HTR-8/SVneo (cell line): ENCODE results near the gene EXOC3L4.

Experiments used
- DNase-seq: peaks from one replicate; pipeline ENCODE4 v3.0.0; 2011; ENCODE audit warnings: low spot score, mixed read lengths; ENCODE audit not compliant: insufficient read length
- FAIRE-seq: peaks from 2 replicates; lab custom pipeline; 2011; peaks lifted over from hg19 to GRCh38; lab: Jason Lieb, UNC

EXOC3L4 gene

GRCh38 chr14:103089386-103090335, 4.9 kb upstream of the EXOC3L4 start:
- FAIRE-seq: no peak

GRCh38 chr14:103090481-103091020, 4.0 kb upstream of the EXOC3L4 start:
- no peak for DNase-seq
- FAIRE-seq: no peak

More at GRCh38 chr14:103089386-103090335, 4.9 kb upstream of the EXOC3L4 start:
- no peak for DNase-seq

GRCh38 chr14:103091041-103091882, 3.3 kb upstream of the EXOC3L4 start:
- FAIRE-seq (no peak), DNase-seq (no peak)

- no peak for FAIRE-seq
- DNase-seq: no peak
Measured at GRCh38 chr14:103091883-103092222, 2.7 kb upstream of the EXOC3L4 start.

GRCh38 chr14:103093856-103094405, 594 bp upstream of the EXOC3L4 start:
- no peak for FAIRE-seq
- no peak for DNase-seq

- FAIRE-seq: no peak
- DNase-seq: no peak
Measured at GRCh38 chr14:103095210-103095778, 769 bp downstream of the EXOC3L4 start.

- DNase-seq: no peak
- no peak for FAIRE-seq
Measured at GRCh38 chr14:103096387-103096786, 1.9 kb downstream of the EXOC3L4 start.

GRCh38 chr14:103097244-103097993, 2.9 kb downstream of the EXOC3L4 start:
- DNase-seq (no peak), FAIRE-seq (no peak)

- DNase-seq (no peak), FAIRE-seq (no peak)
Measured at GRCh38 chr14:103097994-103098957, 3.8 kb downstream of the EXOC3L4 start.

GRCh38 chr14:103099081-103099732, 4.7 kb downstream of the EXOC3L4 start:
- DNase-seq: no peak

GRCh38 chr14:103099733-103100280, 5.3 kb downstream of the EXOC3L4 start:
- DNase-seq (no peak), FAIRE-seq (no peak)

More at GRCh38 chr14:103099081-103099732, 4.7 kb downstream of the EXOC3L4 start:
- FAIRE-seq: no peak

GRCh38 chr14:103100281-103101121, 6.0 kb downstream of the EXOC3L4 start:
- DNase-seq (no peak), FAIRE-seq (no peak)

GRCh38 chr14:103101257-103101962, 6.9 kb downstream of the EXOC3L4 start:
- FAIRE-seq (no peak), DNase-seq (no peak)

- FAIRE-seq (no peak), DNase-seq (no peak)
Measured at GRCh38 chr14:103101963-103102688, 7.6 kb downstream of the EXOC3L4 start.

GRCh38 chr14:103102689-103103260, 8.2 kb downstream of the EXOC3L4 start:
- no peak for DNase-seq
- no peak for FAIRE-seq
